ENCODE data around the gene TSPAN19.

GRCh38 chr12:84978921-84979320, 57.2 kb downstream of the TSPAN19 start:
- TF ChIP-seq, protein P1, sequence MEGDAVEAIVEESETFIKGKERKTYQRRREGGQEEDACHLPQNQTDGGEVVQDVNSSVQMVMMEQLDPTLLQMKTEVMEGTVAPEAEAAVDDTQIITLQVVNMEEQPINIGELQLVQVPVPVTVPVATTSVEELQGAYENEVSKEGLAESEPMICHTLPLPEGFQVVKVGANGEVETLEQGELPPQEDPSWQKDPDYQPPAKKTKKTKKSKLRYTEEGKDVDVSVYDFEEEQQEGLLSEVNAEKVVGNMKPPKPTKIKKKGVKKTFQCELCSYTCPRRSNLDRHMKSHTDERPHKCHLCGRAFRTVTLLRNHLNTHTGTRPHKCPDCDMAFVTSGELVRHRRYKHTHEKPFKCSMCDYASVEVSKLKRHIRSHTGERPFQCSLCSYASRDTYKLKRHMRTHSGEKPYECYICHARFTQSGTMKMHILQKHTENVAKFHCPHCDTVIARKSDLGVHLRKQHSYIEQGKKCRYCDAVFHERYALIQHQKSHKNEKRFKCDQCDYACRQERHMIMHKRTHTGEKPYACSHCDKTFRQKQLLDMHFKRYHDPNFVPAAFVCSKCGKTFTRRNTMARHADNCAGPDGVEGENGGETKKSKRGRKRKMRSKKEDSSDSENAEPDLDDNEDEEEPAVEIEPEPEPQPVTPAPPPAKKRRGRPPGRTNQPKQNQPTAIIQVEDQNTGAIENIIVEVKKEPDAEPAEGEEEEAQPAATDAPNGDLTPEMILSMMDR (IDR thresholded peaks at IDR 0.05; ENCODE audit: insufficient read depth, low read length), result no peak
- no peak for TF ChIP-seq POLR2AphosphoS5 (IDR thresholded peaks at IDR 0.05; ENCODE audit: low read depth)
- no peak for TF ChIP-seq SPI1 (IDR thresholded peaks at IDR 0.05; ENCODE audit: borderline replicate concordance, low read depth)

All from HL-60 (cell line).